Tibial artery (tissue), 4 donors: Measurements from ENCODE around the gene NRM.
A peak's percentile ranks its signal among the peaks of the same experiment; 100 is the strongest.

Source experiments
- DNase-seq, 2 donors: peaks; one replicate each; pipeline ENCODE4 v3.0.0-alpha.2; 2019
- H3K27ac ChIP-seq, 2 donors: fragments of 200-600 bp; sonication (generic) in 1 of 2; 1 replicate in 1 of 2; 2 replicates in 1 of 2; pipeline ENCODE4 v1.5.1; 2018 to 2019; ENCODE audit warnings: mild to moderate bottlenecking in 1 of 2
- H3K27me3 ChIP-seq, 2 donors: fragments of 200-600 bp; sonication (generic) in 1 of 2; one replicate each; pipeline versions ENCODE4 v1.5.1 to v1.6.0; 2016 to 2019
- H3K36me3 ChIP-seq, 3 donors: fragments of 200-600 bp; sonication (generic) in 2 of 3; one replicate each; pipeline ENCODE4 v1.5.1; 2016 to 2019; ENCODE audit warnings: mild to moderate bottlenecking in 2 of 3
- H3K4me1 ChIP-seq, 4 donors: fragments of 200-600 bp; sonication (generic) in 2 of 4; 1 replicate in 3 of 4; 2 replicates in 1 of 4; pipeline ENCODE4 v1.5.1; 2016 to 2019
- H3K4me3 ChIP-seq, 2 donors: fragments of 200-600 bp; sonication (generic) in 1 of 2; 1 replicate in 1 of 2; 2 replicates in 1 of 2; pipeline ENCODE4 v1.5.1; 2018 to 2019; ENCODE audit warnings: mild to moderate bottlenecking in 2 of 2
- H3K9me3 ChIP-seq, 3 donors: fragments of 200-600 bp; sonication (generic) in 1 of 3; one replicate each; pipeline ENCODE4 v1.5.1; 2016 to 2019
- CTCF ChIP-seq, 2 experiments: fragments of 200-600 bp in 1 of 2; fragments of 450-650 bp in 1 of 2; IDR thresholded peaks; one replicate each; pipeline ENCODE4 v1.5.1; 2017 to 2019; ENCODE audit warnings: antibody characterized with exemption in 2 of 2, mild to moderate bottlenecking in 1 of 2, moderate library complexity in 1 of 2
- intact Hi-C: fragments of 100-400 bp; cut with DNase I; formaldehyde crosslinking; loops from one replicate; pipeline ENCODE4 v1.15.0; 2023; ENCODE audit warnings: low total_unique reads

Gene NRM

DNA sequence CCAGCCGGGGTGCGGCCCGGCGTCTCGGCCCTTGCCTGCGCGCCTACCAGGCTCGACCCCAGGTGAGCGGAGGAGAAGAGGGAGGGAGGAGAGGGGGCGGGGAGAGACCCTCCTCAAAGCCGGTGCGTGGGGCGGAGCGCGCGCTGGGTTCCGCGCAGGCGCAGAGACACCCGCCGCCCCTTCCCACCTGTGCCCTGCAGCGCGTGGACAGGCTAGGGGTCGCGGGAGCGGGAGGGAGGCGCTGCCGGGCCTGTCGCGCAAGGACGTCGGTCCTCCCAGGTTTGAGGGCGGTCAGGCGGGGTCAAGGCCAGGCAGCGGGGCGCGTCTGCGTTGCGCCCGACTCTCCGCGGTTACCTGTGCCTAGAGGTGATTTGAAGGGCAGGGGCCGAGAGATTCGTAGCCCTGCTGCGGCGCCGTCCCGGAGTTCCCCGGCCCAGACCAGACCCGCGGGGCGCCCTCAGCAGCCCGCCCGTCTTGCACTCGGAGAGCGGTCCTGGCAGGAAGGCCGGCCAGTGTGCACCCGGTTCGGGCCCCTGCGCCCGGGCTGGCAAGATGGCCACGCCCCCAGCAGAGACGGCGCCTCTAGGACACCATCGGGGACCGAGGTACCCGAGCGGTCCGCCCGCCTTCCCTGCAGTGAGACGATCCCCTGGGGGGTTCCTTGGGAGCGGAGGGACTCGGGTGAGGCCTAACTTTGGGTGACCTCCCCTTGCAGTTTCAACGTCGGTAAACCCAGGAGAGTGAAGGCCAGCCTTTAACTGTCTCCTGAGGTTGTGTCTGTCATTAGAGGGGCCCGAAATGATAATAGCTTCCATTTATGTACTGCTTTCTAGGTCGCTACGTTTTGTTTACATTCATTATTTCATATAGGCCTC is 43.3 kb downstream of the NRM start:
- TF ChIP-seq CTCF (IDR thresholded peaks at IDR 0.05) = no peak
- Histone ChIP-seq H3K4me3 (peak overlapping the region; percentile 82 to 100), H3K27ac (peak overlapping the region; percentile 91 to 99), H3K9me3 (no peaks in the 10 kb centered on the region), H3K4me1 (peaks cover 4 to 21% (median 11%) of the 10 kb centered on the region in 4 donors), H3K36me3 (peaks cover 10 to 63% (median 23%) of the 10 kb centered on the region in 3 donors), H3K27me3 (no peaks in the 10 kb centered on the region)
- DNase-seq = peak; percentile 52 to 86
- intact Hi-C loops = no loop called here

- DNase-seq = peak; percentile 87 to 94
- no peaks in the 10 kb centered on the region for H3K27me3 ChIP-seq
- H3K4me1 ChIP-seq = peaks cover 4 to 21% (median 11%) of the 10 kb centered on the region in 4 donors
- intact Hi-C loops = no loop called here
- no peak for TF ChIP-seq CTCF (IDR thresholded peaks at IDR 0.05)
- peaks cover 4 to 63% (median 22%) of the 10 kb centered on the region in 3 donors for H3K36me3 ChIP-seq
- H3K4me3 ChIP-seq = peak within 1 kb of the TSS; percentile 82 to 100
- H3K9me3 ChIP-seq = no peaks in the 10 kb centered on the region
- peak within 1 kb of the TSS; percentile 91 to 99 for H3K27ac ChIP-seq
Measured at GRCh38 chr6:30646450-30647241, 44.1 kb downstream of the NRM start, which contains the start of gene C6orf136. Gene C6orf136, plus strand, starts transcription at chr6:30647133. Its CDS starts 99 bp downstream, at chr6:30647232.

DNA sequence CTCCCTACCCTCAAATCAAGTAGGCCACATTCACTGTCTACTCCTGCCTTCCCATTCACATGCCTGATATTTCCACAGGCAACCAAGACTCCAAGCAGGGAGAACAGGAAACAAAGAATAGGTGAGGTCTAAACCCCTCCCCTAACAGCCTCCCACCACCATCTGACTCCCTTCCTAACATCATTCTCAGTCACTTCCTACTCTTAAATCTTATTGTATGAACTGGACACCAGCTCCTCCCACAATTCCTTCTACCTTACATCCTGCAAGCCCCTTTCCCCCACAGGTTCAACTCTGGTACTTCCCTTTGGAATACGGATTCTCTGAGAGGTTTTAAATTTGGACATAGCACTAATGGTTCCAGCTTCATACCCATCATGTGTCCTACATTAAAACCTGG is 44.8 kb downstream of the NRM start:
- Histone ChIP-seq H3K27me3 (no peaks in the 10 kb centered on the region), H3K4me3 (no peak overlapping the region), H3K27ac (no peak overlapping the region), H3K36me3 (peaks cover 0 to 63% (median 15%) of the 10 kb centered on the region in 3 donors), H3K4me1 (peaks cover 4 to 21% (median 11%) of the 10 kb centered on the region in 4 donors), H3K9me3 (no peaks in the 10 kb centered on the region)
- DNase-seq = no peak
- intact Hi-C loops = no loop called here
- no peak for TF ChIP-seq CTCF (IDR thresholded peaks at IDR 0.05)

- no peak overlapping the region for H3K4me3 ChIP-seq
- H3K4me1 ChIP-seq = peaks cover 4 to 21% (median 11%) of the 10 kb centered on the region in 4 donors
- H3K27ac ChIP-seq = no peak overlapping the region
- H3K27me3 ChIP-seq = no peaks in the 10 kb centered on the region
- peaks cover 0 to 63% (median 13%) of the 10 kb centered on the region in 3 donors for H3K36me3 ChIP-seq
- TF ChIP-seq CTCF (IDR thresholded peaks at IDR 0.05) = no peak
- intact Hi-C loops = no loop called here
- no peak for DNase-seq
- no peaks in the 10 kb centered on the region for H3K9me3 ChIP-seq
Measured at GRCh38 chr6:30644769-30645168, 46.0 kb downstream of the NRM start.

DNA sequence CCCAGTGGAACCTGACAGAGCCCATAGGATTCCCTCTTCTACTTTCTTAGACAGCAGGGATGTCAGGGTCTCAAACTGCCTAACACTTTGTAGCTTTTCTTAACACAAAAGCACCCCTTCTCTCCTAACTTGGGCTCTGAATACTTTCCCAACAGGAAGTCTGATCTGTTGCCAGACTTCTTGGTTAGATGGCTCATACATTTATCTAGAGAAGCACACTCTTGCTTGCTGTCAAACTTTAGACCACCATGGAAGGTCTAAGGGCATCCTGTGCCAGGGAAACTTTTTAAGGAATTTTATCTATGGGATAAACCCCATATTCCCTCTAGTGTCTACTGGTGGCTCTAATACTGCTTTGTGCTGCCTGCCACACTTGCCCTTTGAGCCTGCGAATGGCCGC is 47.1 kb downstream of the NRM start:
- no peak for DNase-seq
- intact Hi-C loops = no loop called here
- peaks cover 4 to 19% (median 11%) of the 10 kb centered on the region in 4 donors for H3K4me1 ChIP-seq
- no peak overlapping the region for H3K27ac ChIP-seq
- H3K4me3 ChIP-seq = no peak overlapping the region
- no peaks in the 10 kb centered on the region for H3K9me3 ChIP-seq
- no peak for TF ChIP-seq CTCF (IDR thresholded peaks at IDR 0.05)
- H3K36me3 ChIP-seq = peaks cover 0 to 66% (median 13%) of the 10 kb centered on the region in 3 donors
- no peaks in the 10 kb centered on the region for H3K27me3 ChIP-seq
